Suprapubic skin (tissue), 4 donors: ENCODE data around the gene LAIR2.

Experiments
- EP300 ChIP-seq: sonication (generic); formaldehyde crosslinking; IDR thresholded peaks from one replicate; pipeline ENCODE4 v1.6.1; 2017; ENCODE audit warnings: antibody characterized with exemption
- POLR2AphosphoS5 ChIP-seq, 3 donors: sonication (generic); formaldehyde crosslinking; IDR thresholded peaks; one replicate each; pipeline ENCODE4 v1.6.1; 2017; ENCODE audit warnings: antibody characterized with exemption in 3 of 3
- TF ChIP-seq, protein P1 (sequence below), 2 donors: fragments of 200-600 bp in 1 of 2; fragments of 450-650 bp in 1 of 2; sonication (generic) in 1 of 2; IDR thresholded peaks; one replicate each; pipeline ENCODE4 v1.5.1; 2016 to 2019; ENCODE audit warnings: antibody characterized with exemption in 2 of 2, mild to moderate bottlenecking in 1 of 2, moderate library complexity in 1 of 2

DNA sequence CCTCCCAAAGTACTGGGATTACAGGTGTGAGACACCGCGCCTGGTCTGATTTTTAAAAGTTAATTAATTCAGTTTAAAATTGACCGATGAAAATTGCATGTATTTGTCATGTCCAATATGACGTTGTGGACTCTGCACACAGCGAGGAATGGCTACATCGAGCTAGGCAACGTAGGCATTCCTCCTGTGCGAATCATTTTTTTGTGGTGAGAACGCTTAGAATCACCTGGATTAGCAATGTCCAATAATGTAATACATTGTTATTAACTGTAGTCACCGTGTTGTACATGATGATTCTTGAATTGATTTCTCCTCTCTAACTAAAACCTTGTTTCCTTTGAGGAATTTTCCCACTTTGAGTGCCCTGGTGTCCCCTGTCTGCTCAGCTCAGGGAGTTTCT lies 3.4 kb downstream of the LAIR2 start:
- TF ChIP-seq EP300 = no peak
- TF ChIP-seq POLR2AphosphoS5 (IDR thresholded peaks at IDR 0.05) = no peak
- TF ChIP-seq, protein P1, sequence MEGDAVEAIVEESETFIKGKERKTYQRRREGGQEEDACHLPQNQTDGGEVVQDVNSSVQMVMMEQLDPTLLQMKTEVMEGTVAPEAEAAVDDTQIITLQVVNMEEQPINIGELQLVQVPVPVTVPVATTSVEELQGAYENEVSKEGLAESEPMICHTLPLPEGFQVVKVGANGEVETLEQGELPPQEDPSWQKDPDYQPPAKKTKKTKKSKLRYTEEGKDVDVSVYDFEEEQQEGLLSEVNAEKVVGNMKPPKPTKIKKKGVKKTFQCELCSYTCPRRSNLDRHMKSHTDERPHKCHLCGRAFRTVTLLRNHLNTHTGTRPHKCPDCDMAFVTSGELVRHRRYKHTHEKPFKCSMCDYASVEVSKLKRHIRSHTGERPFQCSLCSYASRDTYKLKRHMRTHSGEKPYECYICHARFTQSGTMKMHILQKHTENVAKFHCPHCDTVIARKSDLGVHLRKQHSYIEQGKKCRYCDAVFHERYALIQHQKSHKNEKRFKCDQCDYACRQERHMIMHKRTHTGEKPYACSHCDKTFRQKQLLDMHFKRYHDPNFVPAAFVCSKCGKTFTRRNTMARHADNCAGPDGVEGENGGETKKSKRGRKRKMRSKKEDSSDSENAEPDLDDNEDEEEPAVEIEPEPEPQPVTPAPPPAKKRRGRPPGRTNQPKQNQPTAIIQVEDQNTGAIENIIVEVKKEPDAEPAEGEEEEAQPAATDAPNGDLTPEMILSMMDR (IDR thresholded peaks at IDR 0.05) = no peak
